ENCODE measurements around the gene APLP2.

APLP2 gene

DNA sequence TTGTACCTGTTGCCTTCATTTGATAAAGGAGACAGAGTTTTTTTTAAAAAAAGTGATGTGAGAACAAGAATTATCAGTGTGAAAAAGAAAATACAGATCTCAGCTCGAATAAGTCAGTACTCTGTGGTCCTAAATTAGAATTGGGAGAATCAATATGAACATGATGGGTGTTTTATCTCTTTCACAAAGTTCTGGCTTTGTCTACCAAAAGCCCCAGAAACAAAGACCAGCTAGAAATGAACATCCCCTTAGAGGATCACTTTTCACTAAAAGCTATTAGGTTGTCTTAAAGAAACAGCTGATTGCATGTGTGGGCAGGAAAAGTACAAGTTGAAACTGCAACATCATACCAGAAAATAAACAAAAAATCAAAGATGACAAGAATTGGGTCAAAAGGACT lies 81.5 kb downstream of the APLP2 start:
- Histone ChIP-seq H3K27me3 (ENCODE audit: control insufficient read depth in 2 of 2, insufficient read depth in 2 of 2, low read length in 2 of 2) (no peaks in the 10 kb centered on the region), H3K4me3 (ENCODE audit: low read length in 2 of 2) (no peak overlapping the region), H3K4me1 (ENCODE audit: control insufficient read depth in 2 of 2, insufficient read depth in 2 of 2, low read length in 2 of 2) (peaks cover 12 to 18% of the 10 kb centered on the region in 2 donors), H3K9me3 (ENCODE audit: control insufficient read depth in 2 of 2, low read length in 2 of 2) (no peaks in the 10 kb centered on the region), H3K36me3 (ENCODE audit: control insufficient read depth in 2 of 2, insufficient read depth in 2 of 2, low read length in 2 of 2) (no peaks in the 10 kb centered on the region), H3K9ac (ENCODE audit: low read depth in 1 of 2, low read length in 2 of 2) (no peak overlapping the region), H3K27ac (ENCODE audit: low read depth in 2 of 2, low read length in 2 of 2) (no peak overlapping the region)

DNA sequence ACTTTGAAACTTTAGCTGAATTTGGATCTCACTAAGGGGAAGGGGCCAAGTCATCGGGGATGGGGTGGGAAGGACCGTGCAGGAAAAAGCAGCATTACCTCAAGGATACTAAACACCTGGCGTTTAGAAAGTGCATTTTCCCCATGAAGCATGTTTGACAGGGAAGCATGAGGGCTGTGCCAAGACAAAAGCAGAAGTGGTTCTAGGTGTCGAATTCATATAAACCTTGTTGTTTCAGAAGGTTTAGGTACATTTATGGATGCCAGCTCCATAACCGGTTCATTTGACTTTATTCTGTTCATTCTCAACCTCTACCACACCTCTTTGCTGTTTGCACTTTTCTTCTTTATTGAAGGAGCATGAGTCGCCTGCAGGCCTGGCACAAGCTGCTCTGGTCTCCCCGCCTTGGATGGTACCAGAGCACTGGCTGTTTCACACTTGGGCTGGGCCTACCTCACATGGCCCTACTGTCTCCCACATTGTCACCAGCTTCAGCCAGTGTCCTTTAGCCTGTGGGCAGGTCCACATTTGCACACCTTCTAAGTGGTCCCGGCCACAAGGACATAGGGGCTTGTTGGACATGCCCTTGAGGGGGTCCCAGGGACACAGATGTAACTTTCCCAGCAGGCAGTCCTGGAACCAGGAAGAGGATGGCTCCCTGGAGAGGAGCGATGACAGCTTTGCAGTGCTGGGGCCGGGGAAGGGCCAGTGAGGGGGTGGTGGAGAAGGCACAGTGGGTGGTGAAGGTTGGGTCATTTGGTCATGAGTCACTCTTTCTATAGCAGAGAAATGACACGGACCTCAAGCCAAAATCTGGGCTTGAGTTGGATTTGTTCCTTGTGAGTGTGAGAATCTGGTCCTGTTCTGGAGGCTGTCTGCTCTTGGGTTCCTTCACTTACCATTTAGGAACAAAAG lies 86.7 kb downstream of the APLP2 start:
- Histone ChIP-seq H3K27me3 (ENCODE audit: control insufficient read depth in 2 of 2, insufficient read depth in 2 of 2, low read length in 2 of 2) (peaks cover 0 to 6% of the 10 kb centered on the region in 2 donors), H3K9ac (ENCODE audit: low read depth in 1 of 2, low read length in 2 of 2) (peak overlapping the region in 1 of 2 donors; percentile 24), H3K27ac (ENCODE audit: low read depth in 2 of 2, low read length in 2 of 2) (peak overlapping the region; percentile 32 to 76), H3K4me3 (ENCODE audit: low read length in 2 of 2) (no peak overlapping the region), H3K36me3 (ENCODE audit: control insufficient read depth in 2 of 2, insufficient read depth in 2 of 2, low read length in 2 of 2) (no peaks in the 10 kb centered on the region), H3K4me1 (ENCODE audit: control insufficient read depth in 2 of 2, insufficient read depth in 2 of 2, low read length in 2 of 2) (peaks cover 17 to 19% of the 10 kb centered on the region in 2 donors), H3K9me3 (ENCODE audit: control insufficient read depth in 2 of 2, low read length in 2 of 2) (no peaks in the 10 kb centered on the region)

DNA sequence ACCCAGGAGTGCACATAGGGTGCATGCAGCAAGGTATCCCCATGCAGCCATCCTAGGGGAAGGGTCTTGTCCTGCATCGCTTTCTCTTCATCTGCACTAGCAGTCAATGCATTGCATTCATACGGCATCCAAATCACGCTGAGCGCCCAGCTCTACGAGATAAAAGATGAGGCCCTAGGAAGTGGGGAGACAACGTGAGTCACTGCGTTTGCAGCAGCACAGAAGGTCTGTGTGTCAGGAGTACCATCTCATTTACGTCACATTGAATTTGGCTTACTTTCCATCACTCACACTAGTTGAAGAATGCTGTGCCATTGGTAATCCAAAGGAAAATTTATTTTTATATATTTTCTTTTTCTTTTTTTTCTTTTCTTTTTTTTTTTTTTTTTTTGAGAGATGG lies 87.4 kb downstream of the APLP2 start:
- H3K9me3 ChIP-seq (ENCODE audit: control insufficient read depth in 2 of 2, low read length in 2 of 2): no peaks in the 10 kb centered on the region
- no peak overlapping the region for H3K9ac ChIP-seq (ENCODE audit: low read depth in 1 of 2, low read length in 2 of 2)
- H3K36me3 ChIP-seq (ENCODE audit: control insufficient read depth in 2 of 2, insufficient read depth in 2 of 2, low read length in 2 of 2): no peaks in the 10 kb centered on the region
- peaks cover 23 to 24% of the 10 kb centered on the region in 2 donors for H3K4me1 ChIP-seq (ENCODE audit: control insufficient read depth in 2 of 2, insufficient read depth in 2 of 2, low read length in 2 of 2)
- H3K27ac ChIP-seq (ENCODE audit: low read depth in 2 of 2, low read length in 2 of 2): no peak overlapping the region
- H3K27me3 ChIP-seq (ENCODE audit: control insufficient read depth in 2 of 2, insufficient read depth in 2 of 2, low read length in 2 of 2): peaks cover 0 to 6% of the 10 kb centered on the region in 2 donors
- H3K4me3 ChIP-seq (ENCODE audit: low read length in 2 of 2): no peak overlapping the region

DNA sequence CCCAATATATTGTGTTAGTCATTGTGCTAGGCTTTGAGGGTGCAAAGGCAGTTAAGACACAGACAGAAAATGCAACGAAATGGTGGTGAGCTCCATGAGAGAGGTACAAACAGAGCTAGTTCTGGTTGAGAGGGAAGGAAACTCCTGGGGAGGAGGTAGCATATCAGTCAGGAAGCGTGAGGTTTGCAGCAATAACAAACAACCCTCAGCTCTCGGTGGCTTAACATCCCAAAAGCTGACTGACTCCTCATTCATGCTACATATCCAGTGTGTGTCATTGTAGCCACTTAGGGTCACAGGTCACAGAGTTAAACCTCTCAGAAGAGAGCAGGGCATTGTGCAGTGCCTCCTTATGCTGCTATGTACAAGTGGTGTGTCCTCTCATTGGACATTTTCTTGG lies 88.1 kb downstream of the APLP2 start:
- H3K9ac ChIP-seq (ENCODE audit: low read depth in 1 of 2, low read length in 2 of 2): no peak overlapping the region
- H3K27ac ChIP-seq (ENCODE audit: low read depth in 2 of 2, low read length in 2 of 2): no peak overlapping the region
- no peak overlapping the region for H3K4me3 ChIP-seq (ENCODE audit: low read length in 2 of 2)
- H3K9me3 ChIP-seq (ENCODE audit: control insufficient read depth in 2 of 2, low read length in 2 of 2): no peaks in the 10 kb centered on the region
- H3K27me3 ChIP-seq (ENCODE audit: control insufficient read depth in 2 of 2, insufficient read depth in 2 of 2, low read length in 2 of 2): peaks cover 0 to 6% of the 10 kb centered on the region in 2 donors
- H3K36me3 ChIP-seq (ENCODE audit: control insufficient read depth in 2 of 2, insufficient read depth in 2 of 2, low read length in 2 of 2): no peaks in the 10 kb centered on the region
- H3K4me1 ChIP-seq (ENCODE audit: control insufficient read depth in 2 of 2, insufficient read depth in 2 of 2, low read length in 2 of 2): peaks cover 29 to 32% of the 10 kb centered on the region in 2 donors

DNA sequence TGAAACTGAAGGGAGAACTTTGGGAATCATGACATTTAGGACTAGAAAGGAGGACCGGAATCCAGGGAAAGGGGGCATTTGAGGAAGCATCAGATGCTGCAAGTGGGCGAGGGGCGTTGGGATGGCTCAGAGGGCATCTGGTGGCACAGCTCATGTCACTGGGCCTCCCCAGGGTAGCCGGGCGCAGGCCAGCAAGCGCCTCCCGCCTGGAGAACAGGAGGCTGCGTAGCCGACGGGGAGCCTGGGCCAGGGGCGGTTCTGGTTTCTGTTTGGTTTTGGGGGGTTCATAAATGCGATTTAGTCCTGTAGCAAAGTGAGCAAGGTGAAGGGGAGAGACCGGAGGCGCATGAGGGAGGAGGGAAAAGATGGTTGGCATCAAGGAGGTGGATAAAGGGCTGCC lies 89.4 kb downstream of the APLP2 start:
- Histone ChIP-seq H3K4me3 (ENCODE audit: low read length in 2 of 2) (peak overlapping the region; percentile 50 to 71), H3K9ac (ENCODE audit: low read depth in 1 of 2, low read length in 2 of 2) (peak overlapping the region; percentile 52 to 92), H3K36me3 (ENCODE audit: control insufficient read depth in 2 of 2, insufficient read depth in 2 of 2, low read length in 2 of 2) (peaks cover 0 to 6% of the 10 kb centered on the region in 2 donors), H3K27ac (ENCODE audit: low read depth in 2 of 2, low read length in 2 of 2) (peak overlapping the region; percentile 48 to 91), H3K27me3 (ENCODE audit: control insufficient read depth in 2 of 2, insufficient read depth in 2 of 2, low read length in 2 of 2) (peaks cover 0 to 6% of the 10 kb centered on the region in 2 donors), H3K4me1 (ENCODE audit: control insufficient read depth in 2 of 2, insufficient read depth in 2 of 2, low read length in 2 of 2) (peaks cover 37 to 45% of the 10 kb centered on the region in 2 donors), H3K9me3 (ENCODE audit: control insufficient read depth in 2 of 2, low read length in 2 of 2) (no peaks in the 10 kb centered on the region)

DNA sequence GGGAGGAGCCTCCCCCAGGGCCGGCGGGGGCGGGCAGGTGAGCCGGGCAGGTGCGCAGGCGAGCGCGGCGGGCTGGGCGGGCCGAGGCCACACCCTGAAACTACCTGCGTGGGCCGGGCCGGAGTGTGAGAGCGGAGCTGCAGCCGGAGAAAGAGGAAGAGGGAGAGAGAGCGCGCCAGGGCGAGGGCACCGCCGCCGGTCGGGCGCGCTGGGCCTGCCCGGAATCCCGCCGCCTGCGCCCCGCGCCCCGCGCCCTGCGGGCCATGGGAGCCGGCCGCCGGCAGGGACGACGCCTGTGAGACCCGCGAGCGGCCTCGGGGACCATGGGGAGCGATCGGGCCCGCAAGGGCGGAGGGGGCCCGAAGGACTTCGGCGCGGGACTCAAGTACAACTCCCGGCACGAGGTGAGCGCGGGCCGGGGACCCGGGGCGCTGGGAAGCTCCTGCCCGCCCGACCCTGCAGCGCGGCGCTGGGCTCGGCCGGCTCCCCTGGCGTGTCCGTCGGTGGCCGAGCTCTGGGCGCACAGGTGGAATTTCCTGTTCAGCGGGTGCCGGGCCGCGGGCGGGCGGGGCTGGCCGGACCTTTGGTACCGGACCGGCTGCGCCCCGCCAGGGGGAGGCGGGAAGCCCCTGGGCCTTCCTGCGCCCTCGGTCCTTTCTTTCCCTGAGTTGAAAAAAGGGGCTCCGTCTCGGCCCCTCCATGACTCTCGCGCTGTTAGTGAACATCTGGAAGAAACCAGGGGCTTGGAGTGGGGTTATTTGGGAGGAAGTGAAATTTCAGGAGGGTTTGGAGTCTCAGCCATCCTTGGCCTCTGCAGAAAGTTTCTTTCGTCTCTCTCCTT lies 90.2 kb downstream of the APLP2 start, which contains the start of gene ST14:
Gene ST14 (plus strand): TSS at position 126 of the 841 bp plus-strand sequence. CDS start 198 bp downstream, at position 324.
- Histone ChIP-seq H3K9ac (ENCODE audit: low read depth in 1 of 2, low read length in 2 of 2) (peak within 1 kb of the TSS; percentile 92 to 99), H3K36me3 (ENCODE audit: control insufficient read depth in 2 of 2, insufficient read depth in 2 of 2, low read length in 2 of 2) (peaks cover 0 to 6% of the 10 kb centered on the region in 2 donors), H3K4me1 (ENCODE audit: control insufficient read depth in 2 of 2, insufficient read depth in 2 of 2, low read length in 2 of 2) (peaks cover 40 to 50% of the 10 kb centered on the region in 2 donors), H3K27me3 (ENCODE audit: control insufficient read depth in 2 of 2, insufficient read depth in 2 of 2, low read length in 2 of 2) (peaks cover 0 to 9% of the 10 kb centered on the region in 2 donors), H3K9me3 (ENCODE audit: control insufficient read depth in 2 of 2, low read length in 2 of 2) (no peaks in the 10 kb centered on the region), H3K27ac (ENCODE audit: low read depth in 2 of 2, low read length in 2 of 2) (peak within 1 kb of the TSS; percentile 89 to 91), H3K4me3 (ENCODE audit: low read length in 2 of 2) (peak within 1 kb of the TSS; percentile 71 to 90)

DNA sequence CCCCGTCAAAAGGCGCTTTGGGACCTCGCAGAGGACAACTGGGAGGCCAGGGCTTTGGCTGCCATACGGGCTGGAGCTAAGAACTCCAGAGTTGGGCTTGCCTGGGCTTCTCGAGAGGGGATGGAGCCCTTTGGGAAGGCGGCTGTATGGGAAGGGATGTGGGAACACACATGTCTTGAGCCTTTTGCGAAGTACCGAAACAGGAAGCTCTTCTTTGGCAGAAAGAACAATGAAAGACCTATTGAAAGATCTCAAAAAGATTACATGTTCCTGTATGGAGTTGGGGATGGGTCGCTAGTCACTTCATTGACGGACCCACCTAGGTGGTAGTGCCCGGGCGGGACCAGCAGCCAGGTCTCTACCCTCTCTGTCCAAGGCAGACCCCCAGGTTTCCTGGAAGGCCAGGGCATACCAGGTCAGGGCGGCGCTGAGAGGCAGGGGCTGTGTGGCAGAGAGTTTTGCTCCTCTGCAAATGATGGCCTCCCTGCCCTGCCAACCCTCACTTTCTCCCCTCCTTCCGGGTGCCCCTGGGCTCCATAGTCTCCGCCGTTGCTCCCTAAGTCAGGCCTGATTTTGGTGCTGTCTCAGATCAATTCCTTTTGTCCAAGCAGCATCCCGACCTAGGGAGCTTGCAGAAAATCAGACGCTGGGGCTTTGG lies 90.9 kb downstream of the APLP2 start:
- Histone ChIP-seq H3K36me3 (ENCODE audit: control insufficient read depth in 2 of 2, insufficient read depth in 2 of 2, low read length in 2 of 2) (peaks cover 0 to 6% of the 10 kb centered on the region in 2 donors), H3K27ac (ENCODE audit: low read depth in 2 of 2, low read length in 2 of 2) (peak overlapping the region; percentile 89 to 91), H3K9ac (ENCODE audit: low read depth in 1 of 2, low read length in 2 of 2) (peak overlapping the region; percentile 92 to 99), H3K4me1 (ENCODE audit: control insufficient read depth in 2 of 2, insufficient read depth in 2 of 2, low read length in 2 of 2) (peaks cover 48 to 58% of the 10 kb centered on the region in 2 donors), H3K9me3 (ENCODE audit: control insufficient read depth in 2 of 2, low read length in 2 of 2) (no peaks in the 10 kb centered on the region), H3K27me3 (ENCODE audit: control insufficient read depth in 2 of 2, insufficient read depth in 2 of 2, low read length in 2 of 2) (peaks cover 0 to 9% of the 10 kb centered on the region in 2 donors), H3K4me3 (ENCODE audit: low read length in 2 of 2) (peak overlapping the region; percentile 71 to 90)

DNA sequence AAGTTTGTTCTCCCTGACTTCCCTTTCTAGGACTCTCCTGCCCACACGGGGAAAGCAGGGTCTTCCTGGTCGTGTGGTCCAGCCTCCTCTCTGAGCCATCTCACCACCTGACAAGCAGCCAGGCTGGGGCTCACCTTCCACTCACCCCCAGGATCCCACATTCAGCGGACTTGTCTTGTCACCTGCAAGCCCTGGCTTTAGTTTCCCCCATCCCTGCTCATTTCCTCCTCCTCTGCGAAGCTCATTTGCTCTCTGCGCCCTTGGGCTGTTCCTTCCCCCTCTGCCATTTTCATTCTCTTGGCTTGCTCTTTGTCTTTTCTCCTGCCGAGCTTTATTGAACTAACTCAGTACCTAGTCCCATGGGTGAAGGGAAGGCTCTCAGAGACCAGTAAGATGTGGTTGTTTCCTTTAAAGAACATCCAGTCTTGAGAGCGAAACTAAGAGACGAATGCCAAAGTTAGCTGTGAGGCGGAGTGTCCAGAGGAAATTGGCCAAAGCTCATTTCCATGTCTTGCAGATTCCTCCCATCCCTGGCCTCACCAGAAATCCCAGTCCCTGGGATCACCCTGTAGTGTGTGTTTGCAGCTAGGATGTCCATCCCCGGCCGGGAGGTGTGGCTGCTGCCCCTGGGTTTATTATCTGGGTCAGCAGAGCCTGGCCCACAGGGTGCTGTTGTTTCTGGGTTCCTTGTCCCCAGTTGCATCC lies 91.9 kb downstream of the APLP2 start:
- H3K9ac ChIP-seq (ENCODE audit: low read depth in 1 of 2, low read length in 2 of 2): peak overlapping the region; percentile 92 to 99
- H3K27me3 ChIP-seq (ENCODE audit: control insufficient read depth in 2 of 2, insufficient read depth in 2 of 2, low read length in 2 of 2): peaks cover 0 to 9% of the 10 kb centered on the region in 2 donors
- H3K36me3 ChIP-seq (ENCODE audit: control insufficient read depth in 2 of 2, insufficient read depth in 2 of 2, low read length in 2 of 2): peaks cover 0 to 6% of the 10 kb centered on the region in 2 donors
- H3K4me3 ChIP-seq (ENCODE audit: low read length in 2 of 2): peak overlapping the region; percentile 71 to 90
- peak overlapping the region; percentile 89 to 91 for H3K27ac ChIP-seq (ENCODE audit: low read depth in 2 of 2, low read length in 2 of 2)
- no peaks in the 10 kb centered on the region for H3K9me3 ChIP-seq (ENCODE audit: control insufficient read depth in 2 of 2, low read length in 2 of 2)
- H3K4me1 ChIP-seq (ENCODE audit: control insufficient read depth in 2 of 2, insufficient read depth in 2 of 2, low read length in 2 of 2): peaks cover 45 to 62% of the 10 kb centered on the region in 2 donors

DNA sequence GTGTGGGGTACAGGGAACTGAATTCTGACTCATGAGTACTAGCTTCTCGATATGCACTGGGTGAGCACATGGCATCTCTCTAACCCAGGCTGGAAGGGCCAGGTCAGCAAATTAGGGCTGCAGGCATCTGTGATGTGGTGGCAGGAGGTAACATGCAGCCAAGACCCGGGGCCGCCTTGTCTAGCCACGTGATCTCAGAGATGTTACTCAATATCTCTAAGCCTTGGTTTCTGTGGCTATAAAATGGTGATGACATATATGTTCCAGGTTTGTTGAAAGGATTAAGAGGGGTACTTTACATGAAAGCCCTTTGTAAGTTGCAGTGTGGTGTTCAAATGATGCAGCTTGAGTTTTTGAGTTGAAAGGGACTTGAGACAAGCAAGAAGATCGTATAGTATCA lies 93.0 kb downstream of the APLP2 start:
- H3K9ac ChIP-seq (ENCODE audit: low read depth in 1 of 2, low read length in 2 of 2): peak overlapping the region; percentile 24 to 92
- H3K9me3 ChIP-seq (ENCODE audit: control insufficient read depth in 2 of 2, low read length in 2 of 2): no peaks in the 10 kb centered on the region
- peaks cover 0 to 6% of the 10 kb centered on the region in 2 donors for H3K36me3 ChIP-seq (ENCODE audit: control insufficient read depth in 2 of 2, insufficient read depth in 2 of 2, low read length in 2 of 2)
- peak overlapping the region; percentile 71 to 90 for H3K4me3 ChIP-seq (ENCODE audit: low read length in 2 of 2)
- peaks cover 0 to 9% of the 10 kb centered on the region in 2 donors for H3K27me3 ChIP-seq (ENCODE audit: control insufficient read depth in 2 of 2, insufficient read depth in 2 of 2, low read length in 2 of 2)
- peak overlapping the region; percentile 89 to 91 for H3K27ac ChIP-seq (ENCODE audit: low read depth in 2 of 2, low read length in 2 of 2)
- H3K4me1 ChIP-seq (ENCODE audit: control insufficient read depth in 2 of 2, insufficient read depth in 2 of 2, low read length in 2 of 2): peaks cover 52 to 67% of the 10 kb centered on the region in 2 donors

All from mucosa of rectum (tissue), 2 donors.